ENCODE data around the gene CNGA2. TPM values are rescaled to one million over a fixed set of nuclear protein-coding genes. Genes with fewer than 3 reads are reported as not detected.

Gene CNGA2
- total and polyA plus RNA-seq, 10 of the 15 experiments (the other 5 are each of a cell fraction or from before 2014, with no cell fraction given): not detected

GRCh38 chrX:151792505-151792904 is 58.0 kb downstream of the CNGA2 start (continued):
- TF ChIP-seq RELB (IDR thresholded peaks at IDR 0.05; ENCODE audit: low read depth): no peak
- TF ChIP-seq SKIL (IDR thresholded peaks at IDR 0.05; ENCODE audit: low read depth, poor library complexity, severe bottlenecking): no peak
- no peak for TF ChIP-seq SREBF1 (IDR thresholded peaks at IDR 0.05; ENCODE audit: low read length)
- TF ChIP-seq SMAD5 (IDR thresholded peaks at IDR 0.05; ENCODE audit: low read depth): no peak
- TF ChIP-seq, protein P1, sequence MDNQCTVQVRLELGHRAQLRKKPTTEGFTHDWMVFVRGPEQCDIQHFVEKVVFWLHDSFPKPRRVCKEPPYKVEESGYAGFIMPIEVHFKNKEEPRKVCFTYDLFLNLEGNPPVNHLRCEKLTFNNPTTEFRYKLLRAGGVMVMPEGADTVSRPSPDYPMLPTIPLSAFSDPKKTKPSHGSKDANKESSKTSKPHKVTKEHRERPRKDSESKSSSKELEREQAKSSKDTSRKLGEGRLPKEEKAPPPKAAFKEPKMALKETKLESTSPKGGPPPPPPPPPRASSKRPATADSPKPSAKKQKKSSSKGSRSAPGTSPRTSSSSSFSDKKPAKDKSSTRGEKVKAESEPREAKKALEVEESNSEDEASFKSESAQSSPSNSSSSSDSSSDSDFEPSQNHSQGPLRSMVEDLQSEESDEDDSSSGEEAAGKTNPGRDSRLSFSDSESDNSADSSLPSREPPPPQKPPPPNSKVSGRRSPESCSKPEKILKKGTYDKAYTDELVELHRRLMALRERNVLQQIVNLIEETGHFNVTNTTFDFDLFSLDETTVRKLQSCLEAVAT (IDR thresholded peaks at IDR 0.05): no peak
- no peak for TF ChIP-seq LARP7 (IDR thresholded peaks at IDR 0.05)
- no peak for TF ChIP-seq GATAD2B (conservative IDR thresholded peaks at IDR 0.05; ENCODE audit: low read depth)
- no peak for TF ChIP-seq PAX5 (IDR thresholded peaks at IDR 0.05; ENCODE audit: borderline replicate concordance, low read depth, low read length)
- TF ChIP-seq, protein P2, sequence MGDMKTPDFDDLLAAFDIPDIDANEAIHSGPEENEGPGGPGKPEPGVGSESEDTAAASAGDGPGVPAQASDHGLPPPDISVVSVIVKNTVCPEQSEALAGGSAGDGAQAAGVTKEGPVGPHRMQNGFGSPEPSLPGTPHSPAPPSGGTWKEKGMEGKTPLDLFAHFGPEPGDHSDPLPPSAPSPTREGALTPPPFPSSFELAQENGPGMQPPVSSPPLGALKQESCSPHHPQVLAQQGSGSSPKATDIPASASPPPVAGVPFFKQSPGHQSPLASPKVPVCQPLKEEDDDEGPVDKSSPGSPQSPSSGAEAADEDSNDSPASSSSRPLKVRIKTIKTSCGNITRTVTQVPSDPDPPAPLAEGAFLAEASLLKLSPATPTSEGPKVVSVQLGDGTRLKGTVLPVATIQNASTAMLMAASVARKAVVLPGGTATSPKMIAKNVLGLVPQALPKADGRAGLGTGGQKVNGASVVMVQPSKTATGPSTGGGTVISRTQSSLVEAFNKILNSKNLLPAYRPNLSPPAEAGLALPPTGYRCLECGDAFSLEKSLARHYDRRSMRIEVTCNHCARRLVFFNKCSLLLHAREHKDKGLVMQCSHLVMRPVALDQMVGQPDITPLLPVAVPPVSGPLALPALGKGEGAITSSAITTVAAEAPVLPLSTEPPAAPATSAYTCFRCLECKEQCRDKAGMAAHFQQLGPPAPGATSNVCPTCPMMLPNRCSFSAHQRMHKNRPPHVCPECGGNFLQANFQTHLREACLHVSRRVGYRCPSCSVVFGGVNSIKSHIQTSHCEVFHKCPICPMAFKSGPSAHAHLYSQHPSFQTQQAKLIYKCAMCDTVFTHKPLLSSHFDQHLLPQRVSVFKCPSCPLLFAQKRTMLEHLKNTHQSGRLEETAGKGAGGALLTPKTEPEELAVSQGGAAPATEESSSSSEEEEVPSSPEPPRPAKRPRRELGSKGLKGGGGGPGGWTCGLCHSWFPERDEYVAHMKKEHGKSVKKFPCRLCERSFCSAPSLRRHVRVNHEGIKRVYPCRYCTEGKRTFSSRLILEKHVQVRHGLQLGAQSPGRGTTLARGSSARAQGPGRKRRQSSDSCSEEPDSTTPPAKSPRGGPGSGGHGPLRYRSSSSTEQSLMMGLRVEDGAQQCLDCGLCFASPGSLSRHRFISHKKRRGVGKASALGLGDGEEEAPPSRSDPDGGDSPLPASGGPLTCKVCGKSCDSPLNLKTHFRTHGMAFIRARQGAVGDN (IDR thresholded peaks at IDR 0.05): no peak
- no peak for TF ChIP-seq KLF5 (IDR thresholded peaks at IDR 0.05; ENCODE audit: partially characterized antibody)
- TF ChIP-seq PML (IDR thresholded peaks at IDR 0.05; ENCODE audit: low read length): no peak

All from GM12878 (cell line).